ENCODE results near the gene CFAP61. TPM values are rescaled to one million over a fixed set of nuclear protein-coding genes. Genes with fewer than 3 reads are reported as not detected.
A peak's percentile ranks its signal among the peaks of the same experiment; 100 is the strongest.

The CFAP61 gene
- total RNA-seq, 5 donors from 2014 or later (not counting 1 experiment from before 2014, with no cell fraction given): not detected

GRCh38 chr20:20083807-20084206 is 31.5 kb downstream of the CFAP61 start:
- CTCF ChIA-PET: interaction anchor here (0.6 to 2.6 kb wide), 6 partner anchors 154 to 511 kb away, joined by 3 to 12 read pairs (median 4); no protein-coding TSS in a partner anchor
- peak in 1 of 35 experiments; percentile 55 for DNase-seq

GRCh38 chr20:20084296-20084752 is 32.0 kb downstream of the CFAP61 start:
- Mint-ChIP-seq H3K27ac (peak overlapping the region in 1 of 2 donors; percentile 84), H3K4me3 (peak overlapping the region in 2 of 3 donors; percentile 39 to 77), H3K36me3 (no peaks in the 10 kb centered on the region), H3K9me3 (no peaks in the 10 kb centered on the region), H3K27me3 (peaks cover 7 to 19% of the 10 kb centered on the region in 2 donors), H3K4me1 (peaks cover 6 to 12% (median 8%) of the 10 kb centered on the region in 3 donors)
- DNase-seq: peak in 1 of 35 experiments; percentile 5
- no peaks in the 10 kb centered on the region for H3K36me3 ChIP-seq (ENCODE audit: control insufficient read depth in 2 of 2, extremely low read depth in 1 of 2, insufficient read depth in 1 of 2, low read length in 1 of 2)
- ChIA-PET POLR2A (no interaction called here), CTCF (interaction anchor here (0.6 to 2.6 kb wide), 6 partner anchors 153 to 511 kb away, joined by 3 to 12 read pairs (median 6); no protein-coding TSS in a partner anchor)
- H3K27ac ChIP-seq (ENCODE audit: low read length): no peak overlapping the region
- H3K27me3 ChIP-seq (replicated peaks in 1 of 2; ENCODE audit: control insufficient read depth in 2 of 2, extremely low read depth in 1 of 2, insufficient read depth in 2 of 2, low read length in 1 of 2): peaks cover 2 to 3% of the 10 kb centered on the region in 2 experiments
- no peak overlapping the region for H3K4me3 ChIP-seq (ENCODE audit: control insufficient read depth in 1 of 2, extremely low read depth in 1 of 2, low read length in 1 of 2)
- no peaks in the 10 kb centered on the region for H3K9me3 ChIP-seq
- no peak for ATAC-seq (replicated peaks in 1 of 4)
- WGBS (ENCODE audit: insufficient coverage): 65% methylated on average over 4 of the region's 8 CpGs
- peaks cover 0 to 5% of the 10 kb centered on the region in 2 experiments for H3K4me1 ChIP-seq (ENCODE audit: control insufficient read depth in 1 of 2, extremely low read depth in 1 of 2, insufficient read depth in 2 of 2, low read length in 2 of 2)

More at GRCh38 chr20:20083807-20084206, 31.5 kb downstream of the CFAP61 start:
- no peaks in the 10 kb centered on the region for H3K36me3 ChIP-seq (ENCODE audit: control insufficient read depth in 2 of 2, extremely low read depth in 1 of 2, insufficient read depth in 1 of 2, low read length in 1 of 2)
- H3K27ac ChIP-seq (ENCODE audit: low read length): no peak overlapping the region
- peak overlapping the region; percentile 45 to 84 for H3K27ac Mint-ChIP-seq
- no peaks in the 10 kb centered on the region for H3K9me3 ChIP-seq
- peaks cover 6 to 12% (median 8%) of the 10 kb centered on the region in 3 donors for H3K4me1 Mint-ChIP-seq
- peak overlapping the region in 2 of 3 donors; percentile 64 to 77 for H3K4me3 Mint-ChIP-seq
- POLR2A ChIA-PET: no interaction called here
- H3K27me3 Mint-ChIP-seq: peaks cover 9 to 19% of the 10 kb centered on the region in 2 donors
- ATAC-seq (replicated peaks in 1 of 4): peak in 3 of 4 experiments; percentile 50 to 69 (median 60)
- H3K9me3 Mint-ChIP-seq: no peaks in the 10 kb centered on the region
- peaks cover under 1 to 3% of the 10 kb centered on the region in 2 experiments for H3K27me3 ChIP-seq (replicated peaks in 1 of 2; ENCODE audit: control insufficient read depth in 2 of 2, extremely low read depth in 1 of 2, insufficient read depth in 2 of 2, low read length in 1 of 2)
- peaks cover 0 to 5% of the 10 kb centered on the region in 2 experiments for H3K4me1 ChIP-seq (ENCODE audit: control insufficient read depth in 1 of 2, extremely low read depth in 1 of 2, insufficient read depth in 2 of 2, low read length in 2 of 2)
- no peaks in the 10 kb centered on the region for H3K36me3 Mint-ChIP-seq
- no CpG with 5 or more reads among the region's 3 CpGs for WGBS (ENCODE audit: insufficient coverage)
- H3K4me3 ChIP-seq (ENCODE audit: control insufficient read depth in 1 of 2, extremely low read depth in 1 of 2, low read length in 1 of 2): no peak overlapping the region

- no peak for ATAC-seq (replicated peaks in 1 of 4)
- Mint-ChIP-seq H3K27me3 (peaks cover 7 to 19% of the 10 kb centered on the region in 2 donors), H3K4me1 (peaks cover 6 to 12% (median 8%) of the 10 kb centered on the region in 3 donors), H3K27ac (peak overlapping the region in 1 of 2 donors; percentile 47), H3K36me3 (no peaks in the 10 kb centered on the region), H3K4me3 (no peak overlapping the region), H3K9me3 (no peaks in the 10 kb centered on the region)
- Histone ChIP-seq H3K27me3 (replicated peaks in 1 of 2; ENCODE audit: control insufficient read depth in 2 of 2, extremely low read depth in 1 of 2, insufficient read depth in 2 of 2, low read length in 1 of 2) (peaks cover 2 to 3% of the 10 kb centered on the region in 2 experiments), H3K27ac (ENCODE audit: low read length) (no peak overlapping the region), H3K4me1 (ENCODE audit: control insufficient read depth in 1 of 2, extremely low read depth in 1 of 2, insufficient read depth in 2 of 2, low read length in 2 of 2) (peaks cover 0 to 5% of the 10 kb centered on the region in 2 experiments), H3K9me3 (no peaks in the 10 kb centered on the region), H3K36me3 (ENCODE audit: control insufficient read depth in 2 of 2, extremely low read depth in 1 of 2, insufficient read depth in 1 of 2, low read length in 1 of 2) (no peaks in the 10 kb centered on the region), H3K4me3 (ENCODE audit: control insufficient read depth in 1 of 2, extremely low read depth in 1 of 2, low read length in 1 of 2) (no peak overlapping the region)
- CTCF ChIA-PET: interaction anchor here in 1 of 2 donors (2.6 kb wide), 1 partner anchor 153 kb away, joined by 12 read pairs; no protein-coding TSS in a partner anchor
- DNase-seq: no peak
- 92% methylated on average over 4 of the region's 9 CpGs for WGBS (ENCODE audit: insufficient coverage)
- POLR2A ChIA-PET: no interaction called here
These were observed 32.7 kb downstream of the CFAP61 start for GRCh38 chr20:20085071-20085470.

- DNase-seq (no peak), ATAC-seq (replicated peaks in 1 of 4) (no peak)
- peaks cover 2 to 3% of the 10 kb centered on the region in 2 experiments for H3K27me3 ChIP-seq (replicated peaks in 1 of 2; ENCODE audit: control insufficient read depth in 2 of 2, extremely low read depth in 1 of 2, insufficient read depth in 2 of 2, low read length in 1 of 2)
- H3K4me3 ChIP-seq (ENCODE audit: control insufficient read depth in 1 of 2, extremely low read depth in 1 of 2, low read length in 1 of 2): no peak overlapping the region
- H3K36me3 ChIP-seq (ENCODE audit: control insufficient read depth in 2 of 2, extremely low read depth in 1 of 2, insufficient read depth in 1 of 2, low read length in 1 of 2): no peaks in the 10 kb centered on the region
- ChIA-PET CTCF (interaction anchor here in 1 of 2 donors (0.7 kb wide), 1 partner anchor 150 kb away, joined by 4 read pairs; no protein-coding TSS in a partner anchor), POLR2A (no interaction called here)
- no peak overlapping the region for H3K27ac ChIP-seq (ENCODE audit: low read length)
- H3K27ac Mint-ChIP-seq: no peak overlapping the region
- WGBS (ENCODE audit: insufficient coverage): 27% methylated on average over 2 of the region's 2 CpGs
- peaks cover 7 to 19% of the 10 kb centered on the region in 2 donors for H3K27me3 Mint-ChIP-seq
- H3K4me1 ChIP-seq (ENCODE audit: control insufficient read depth in 1 of 2, extremely low read depth in 1 of 2, insufficient read depth in 2 of 2, low read length in 2 of 2): peaks cover 0 to 5% of the 10 kb centered on the region in 2 experiments
- no peaks in the 10 kb centered on the region for H3K9me3 ChIP-seq
- peaks cover 6 to 12% (median 8%) of the 10 kb centered on the region in 3 donors for H3K4me1 Mint-ChIP-seq
- no peaks in the 10 kb centered on the region for H3K9me3 Mint-ChIP-seq
- H3K36me3 Mint-ChIP-seq: no peaks in the 10 kb centered on the region
- no peak overlapping the region for H3K4me3 Mint-ChIP-seq
These were observed 33.5 kb downstream of the CFAP61 start for GRCh38 chr20:20085812-20086211.

- Histone ChIP-seq H3K4me1 (ENCODE audit: control insufficient read depth in 1 of 2, extremely low read depth in 1 of 2, insufficient read depth in 2 of 2, low read length in 2 of 2) (peaks cover 0 to 5% of the 10 kb centered on the region in 2 experiments), H3K36me3 (ENCODE audit: control insufficient read depth in 2 of 2, extremely low read depth in 1 of 2, insufficient read depth in 1 of 2, low read length in 1 of 2) (no peaks in the 10 kb centered on the region), H3K27me3 (replicated peaks in 1 of 2; ENCODE audit: control insufficient read depth in 2 of 2, extremely low read depth in 1 of 2, insufficient read depth in 2 of 2, low read length in 1 of 2) (peaks cover 0 to 2% of the 10 kb centered on the region in 2 experiments), H3K4me3 (ENCODE audit: control insufficient read depth in 1 of 2, extremely low read depth in 1 of 2, low read length in 1 of 2) (no peak overlapping the region), H3K27ac (ENCODE audit: low read length) (no peak overlapping the region), H3K9me3 (no peaks in the 10 kb centered on the region)
- Mint-ChIP-seq H3K36me3 (no peaks in the 10 kb centered on the region), H3K4me3 (no peak overlapping the region), H3K27me3 (peaks cover 0 to 13% of the 10 kb centered on the region in 2 donors), H3K4me1 (peaks cover 4 to 10% (median 6%) of the 10 kb centered on the region in 3 donors), H3K9me3 (no peaks in the 10 kb centered on the region), H3K27ac (no peak overlapping the region)
- POLR2A ChIA-PET: no interaction called here
- CTCF ChIA-PET: no interaction called here
- no peak for DNase-seq
- 100% methylated on average over 2 of the region's 4 CpGs for WGBS (ENCODE audit: insufficient coverage)
- ATAC-seq (replicated peaks in 1 of 4): no peak
These were observed 36.7 kb downstream of the CFAP61 start for GRCh38 chr20:20089018-20089417.

- Histone ChIP-seq H3K27me3 (replicated peaks in 1 of 2; ENCODE audit: control insufficient read depth in 2 of 2, extremely low read depth in 1 of 2, insufficient read depth in 2 of 2, low read length in 1 of 2) (peaks cover 0 to 6% of the 10 kb centered on the region in 2 experiments), H3K27ac (ENCODE audit: low read length) (no peak overlapping the region), H3K4me3 (ENCODE audit: control insufficient read depth in 1 of 2, extremely low read depth in 1 of 2, low read length in 1 of 2) (no peak overlapping the region), H3K36me3 (ENCODE audit: control insufficient read depth in 2 of 2, extremely low read depth in 1 of 2, insufficient read depth in 1 of 2, low read length in 1 of 2) (no peaks in the 10 kb centered on the region), H3K9me3 (no peaks in the 10 kb centered on the region), H3K4me1 (ENCODE audit: control insufficient read depth in 1 of 2, extremely low read depth in 1 of 2, insufficient read depth in 2 of 2, low read length in 2 of 2) (no peaks in the 10 kb centered on the region)
- Mint-ChIP-seq H3K27ac (no peak overlapping the region), H3K27me3 (peaks cover 0 to 17% of the 10 kb centered on the region in 2 donors), H3K36me3 (no peaks in the 10 kb centered on the region), H3K4me1 (peaks cover 0 to 3% (median 0%) of the 10 kb centered on the region in 3 donors), H3K9me3 (no peaks in the 10 kb centered on the region), H3K4me3 (no peak overlapping the region)
- CTCF ChIA-PET: interaction anchor here in 1 of 2 donors (0.6 kb wide), 1 partner anchor 52 kb away, joined by 3 read pairs; no protein-coding TSS in a partner anchor
- no CpG with 5 or more reads among the region's 1 CpG for WGBS (ENCODE audit: insufficient coverage)
- no peak for ATAC-seq (replicated peaks in 1 of 4)
- POLR2A ChIA-PET: no interaction called here
- DNase-seq: no peak
These were observed 37.6 kb downstream of the CFAP61 start for GRCh38 chr20:20089939-20090338.

Measured in T-cell (primary cell).